Activated CD8-positive, alpha-beta memory T cell treated with anti-CD3 and anti-CD28 coated beads for 36 hours (primary cell): ENCODE measurements around the gene MSI2. TPM values are rescaled to one million over a fixed set of nuclear protein-coding genes. Genes with fewer than 3 reads are reported as not detected.

Source experiments
- CTCF ChIA-PET: fragments of 350-600 bp; sonication (Branson Sonifier 250); formaldehyde crosslinking; loops from one replicate; lab custom pipeline; 2021; ENCODE audit warnings: antibody characterized with exemption; lab: Charles Lee
- POLR2A ChIA-PET: fragments of 350-600 bp; sonication (Branson Sonifier 250); formaldehyde crosslinking; loops from one replicate; lab custom pipeline; 2021; ENCODE audit warnings: antibody characterized with exemption; lab: Charles Lee
- total RNA-seq, 2 experiments: library from RNA; stranded (reverse); gene quantifications; one replicate each; pipeline ENCODE4 v1.2.3, GENCODE V29; 2021

MSI2 gene
- total RNA-seq, 2 experiments from 2014 or later = 56.5 to 59.6 TPM

GRCh38 chr17:57662644-57663308 is 406.5 kb downstream of the MSI2 start:
- POLR2A ChIA-PET = no interaction called here
- CTCF ChIA-PET = interaction anchor here (3.3 kb wide), 1 partner anchor 9 kb away, joined by 13 read pairs; no protein-coding TSS in a partner anchor

GRCh38 chr17:57663326-57664070 is 407.2 kb downstream of the MSI2 start:
- CTCF ChIA-PET = interaction anchor here (3.3 kb wide), 1 partner anchor 8 kb away, joined by 13 read pairs; no protein-coding TSS in a partner anchor
- POLR2A ChIA-PET = no interaction called here

- CTCF ChIA-PET = interaction anchor here (0.8 kb wide), 1 partner anchor 423 kb away, joined by 3 read pairs; no protein-coding TSS in a partner anchor
- POLR2A ChIA-PET = no interaction called here
These were observed 408.8 kb downstream of the MSI2 start for GRCh38 chr17:57665128-57665527.

GRCh38 chr17:57665696-57666095 is 409.4 kb downstream of the MSI2 start:
- POLR2A ChIA-PET = no interaction called here
- CTCF ChIA-PET = interaction anchor here (0.8 kb wide), 1 partner anchor 424 kb away, joined by 3 read pairs; no protein-coding TSS in a partner anchor

GRCh38 chr17:57666201-57666870 is 410.0 kb downstream of the MSI2 start:
- POLR2A ChIA-PET = no interaction called here
- CTCF ChIA-PET = no interaction called here

GRCh38 chr17:57666946-57667345 is 410.6 kb downstream of the MSI2 start:
- POLR2A ChIA-PET = no interaction called here
- CTCF ChIA-PET = no interaction called here

- CTCF ChIA-PET = no interaction called here
- POLR2A ChIA-PET = no interaction called here
These were observed 411.2 kb downstream of the MSI2 start for GRCh38 chr17:57667461-57667923.

GRCh38 chr17:57668332-57668731 is 412.0 kb downstream of the MSI2 start:
- CTCF ChIA-PET = interaction anchor here (4.9 kb wide), 1 partner anchor 69 kb away, joined by 38 read pairs; no protein-coding TSS in a partner anchor

GRCh38 chr17:57669671-57670529 is 413.6 kb downstream of the MSI2 start:
- ChIA-PET POLR2A (no interaction called here), CTCF (interaction anchor here (2.9 to 4.9 kb wide), 2 partner anchors 70 to 426 kb away, joined by 21 to 38 read pairs; no protein-coding TSS in a partner anchor)

More at GRCh38 chr17:57668332-57668731, 412.0 kb downstream of the MSI2 start:
- POLR2A ChIA-PET = no interaction called here

- ChIA-PET POLR2A (no interaction called here), CTCF (interaction anchor here (0.5 to 4.9 kb wide), 25 partner anchors 8 to 427 kb away, joined by 3 to 38 read pairs (median 4); no protein-coding TSS in a partner anchor)
These were observed 414.6 kb downstream of the MSI2 start for GRCh38 chr17:57670769-57671569.

GRCh38 chr17:57671667-57672632 is 415.6 kb downstream of the MSI2 start:
- POLR2A ChIA-PET = no interaction called here
- CTCF ChIA-PET = interaction anchor here (0.5 to 4.9 kb wide), 32 partner anchors 9 to 733 kb away, joined by 3 to 38 read pairs (median 4); no protein-coding TSS in a partner anchor

GRCh38 chr17:57672971-57673370 is 416.6 kb downstream of the MSI2 start:
- POLR2A ChIA-PET = no interaction called here
- CTCF ChIA-PET = interaction anchor here (1.1 to 4.9 kb wide), 7 partner anchors 10 to 204 kb away, joined by 3 to 38 read pairs (median 12); no protein-coding TSS in a partner anchor

GRCh38 chr17:57674894-57675293 is 418.6 kb downstream of the MSI2 start:
- ChIA-PET POLR2A (no interaction called here), CTCF (no interaction called here)

- CTCF ChIA-PET = interaction anchor here (1.6 kb wide), 1 partner anchor 433 kb away, joined by 4 read pairs; no protein-coding TSS in a partner anchor
- POLR2A ChIA-PET = no interaction called here
These were observed 419.4 kb downstream of the MSI2 start for GRCh38 chr17:57675427-57676387.

GRCh38 chr17:57676543-57676942 is 420.2 kb downstream of the MSI2 start:
- ChIA-PET POLR2A (no interaction called here), CTCF (interaction anchor here (1.6 kb wide), 1 partner anchor 434 kb away, joined by 4 read pairs; no protein-coding TSS in a partner anchor)
